ENCODE results near the gene LYPLA2.

DNA sequence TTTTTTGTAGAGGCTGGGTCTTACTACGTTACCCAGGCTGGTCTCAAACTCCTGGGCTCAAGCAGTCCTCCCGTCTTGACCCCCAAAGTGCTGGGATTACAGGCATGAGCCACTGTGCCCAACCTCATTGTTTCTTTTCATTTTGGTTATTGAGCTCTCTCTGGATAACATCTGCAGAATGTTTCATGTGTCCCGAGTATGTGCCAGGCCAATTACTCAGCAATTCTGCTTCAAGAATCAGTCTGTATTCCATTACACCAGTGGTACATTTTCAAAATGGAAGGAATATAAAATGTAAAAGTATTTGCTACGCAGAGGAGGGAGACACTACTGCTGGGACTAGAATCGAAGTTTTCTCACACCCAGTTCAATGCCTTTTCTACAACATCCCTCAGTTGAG is 49.3 kb upstream of the LYPLA2 start:
- TF ChIP-seq POLR2AphosphoS5 (IDR thresholded peaks at IDR 0.05; ENCODE audit: insufficient read depth in 1 of 2, low read depth in 1 of 2): no peak
- no peak for TF ChIP-seq CTCF (IDR thresholded peaks at IDR 0.05)
- no peak for TF ChIP-seq POLR2A (IDR thresholded peaks at IDR 0.05)
